Natural killer cell (primary cell): ENCODE measurements around the gene CEP112. TPM values are rescaled to one million over a fixed set of nuclear protein-coding genes. Genes with fewer than 3 reads are reported as not detected.

ENCODE experiments used
- ATAC-seq, 3 donors: fragments of 150-1000 bp in 2 of 3; fragments of 200-7000 bp in 1 of 3; cut with Tn5 transposase; 1 replicate in 1 of 3; 2 replicates in 2 of 3; pipeline ENCODE4 v1.10.0; 2021; ENCODE audit warnings: mild to moderate bottlenecking in 2 of 3, moderate library complexity in 2 of 3
- DNase-seq, 2 donors: peaks; one replicate each; pipeline versions ENCODE4 v3.0.0 to v3.0.0-alpha.2; 2013 to 2021; ENCODE audit warnings: mixed read lengths in 1 of 2
- H3K27ac ChIP-seq: one replicate; pipeline ENCODE4 v1.5.1; 2013; ENCODE audit warnings: mild to moderate bottlenecking, low read length
- H3K27me3 ChIP-seq: one replicate; pipeline ENCODE4 v1.6.1; 2013; ENCODE audit warnings: low read length; ENCODE audit not compliant: control insufficient read depth, insufficient read depth
- H3K36me3 ChIP-seq: one replicate; pipeline ENCODE4 v1.6.1; 2013; ENCODE audit warnings: low read length; ENCODE audit not compliant: control insufficient read depth, insufficient read depth
- H3K4me1 ChIP-seq: one replicate; pipeline ENCODE4 v1.6.1; 2013; ENCODE audit warnings: low read length; ENCODE audit not compliant: control insufficient read depth, insufficient read depth
- H3K4me3 ChIP-seq: one replicate; pipeline ENCODE4 v1.5.1; 2013; ENCODE audit warnings: low read length
- H3K9me3 ChIP-seq: one replicate; pipeline ENCODE4 v1.6.1; 2013; ENCODE audit warnings: low read length; ENCODE audit not compliant: control insufficient read depth, insufficient read depth
- H3K27ac Mint-ChIP-seq, 2 donors: one replicate each; pipeline ENCODE4 v1.8.0; 2022; ENCODE audit warnings: mild to moderate bottlenecking in 2 of 2, mixed read lengths in 2 of 2, moderate library complexity in 1 of 2
- H3K27me3 Mint-ChIP-seq, 2 donors: one replicate each; pipeline ENCODE4 v1.8.0; 2022; ENCODE audit warnings: low read depth in 2 of 2, mixed read lengths in 2 of 2
- H3K36me3 Mint-ChIP-seq: one replicate; pipeline ENCODE4 v1.8.0; 2022; ENCODE audit warnings: mixed read lengths
- H3K4me1 Mint-ChIP-seq, 2 donors: one replicate each; pipeline ENCODE4 v1.8.0; 2022; ENCODE audit warnings: mixed read lengths in 2 of 2
- H3K4me3 Mint-ChIP-seq: one replicate; pipeline ENCODE4 v1.8.0; 2022; ENCODE audit warnings: mild to moderate bottlenecking, moderate library complexity, mixed read lengths
- H3K9me3 Mint-ChIP-seq, 2 donors: one replicate each; pipeline ENCODE4 v1.8.0; 2022; ENCODE audit warnings: mixed read lengths in 2 of 2
- WGBS: methylation state at CpG from one replicate; pipeline ENCODE4 v1.1.7; 2013; ENCODE audit warnings: missing lambda C conversion rate; ENCODE audit not compliant: insufficient coverage; 5-methylcytosine and 5-hydroxymethylcytosine counted together
- intact Hi-C: fragments of 100-400 bp; cut with micrococcal nuclease; formaldehyde crosslinking; loops from one replicate; pipeline ENCODE4 v1.14.2; 2022
- total RNA-seq, 4 donors: library from RNA; stranded (reverse); fragments of 120-200 nt in 1 of 4; gene quantifications; one replicate each; pipeline versions ENCODE4 v1.2.3 to v1.2.4, GENCODE V29; 2013 to 2022
- TF ChIP-seq, protein P1 (sequence below): fragments of 200-600 bp; IDR thresholded peaks from one replicate; pipeline ENCODE4 v1.8.0; 2022; ENCODE audit warnings: antibody characterized with exemption

The CEP112 gene
- total RNA-seq, 3 donors from 2014 or later (not counting 1 experiment from before 2014, with no cell fraction given), result 0.60 to 1.1 (median 0.85) TPM

DNA sequence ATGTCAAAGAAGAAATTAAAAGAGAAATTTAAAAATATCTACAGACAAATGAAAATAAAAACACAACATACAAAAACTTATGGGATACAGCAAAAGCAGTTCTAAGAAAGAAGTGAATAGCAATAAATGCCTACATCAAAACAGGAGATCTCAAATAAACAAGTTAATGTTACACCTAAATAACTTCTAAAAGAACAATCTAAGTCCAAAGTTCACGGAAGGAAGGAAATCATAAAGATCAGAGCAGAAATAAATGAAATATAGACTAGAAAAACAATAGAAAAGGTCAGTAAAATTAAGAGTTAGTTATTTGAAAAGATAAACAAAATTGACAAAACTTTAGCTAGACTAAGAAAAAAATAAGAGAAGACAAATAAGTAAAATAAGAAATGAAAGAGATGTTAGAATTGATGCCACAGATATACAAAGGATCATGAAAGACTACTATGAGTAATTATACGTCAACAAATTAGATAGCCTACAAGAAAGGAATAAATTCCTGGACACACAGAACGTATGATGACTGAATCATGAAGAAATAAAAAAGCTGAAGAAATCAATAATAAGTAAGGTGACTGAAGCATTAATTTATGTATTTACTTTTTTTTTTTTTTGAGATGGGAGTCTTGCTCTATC lies 100.4 kb downstream of the CEP112 start:
- DNase-seq (no peak), ATAC-seq (no peak)
- Mint-ChIP-seq H3K9me3 (peaks cover 0 to 3% of the 10 kb centered on the region in 2 donors), H3K4me3 (no peak overlapping the region), H3K27me3 (peaks cover 3 to 6% of the 10 kb centered on the region in 2 donors), H3K4me1 (no peaks in the 10 kb centered on the region), H3K36me3 (peaks cover 8% of the 10 kb centered on the region), H3K27ac (no peak overlapping the region)
- peaks cover 3% of the 10 kb centered on the region for H3K9me3 ChIP-seq
- no peaks in the 10 kb centered on the region for H3K27me3 ChIP-seq
- H3K4me3 ChIP-seq, result no peak overlapping the region
- no peak overlapping the region for H3K27ac ChIP-seq
- 100% methylated on average over 1 of the region's 3 CpGs for WGBS
- H3K36me3 ChIP-seq, result no peaks in the 10 kb centered on the region
- TF ChIP-seq, protein P1, sequence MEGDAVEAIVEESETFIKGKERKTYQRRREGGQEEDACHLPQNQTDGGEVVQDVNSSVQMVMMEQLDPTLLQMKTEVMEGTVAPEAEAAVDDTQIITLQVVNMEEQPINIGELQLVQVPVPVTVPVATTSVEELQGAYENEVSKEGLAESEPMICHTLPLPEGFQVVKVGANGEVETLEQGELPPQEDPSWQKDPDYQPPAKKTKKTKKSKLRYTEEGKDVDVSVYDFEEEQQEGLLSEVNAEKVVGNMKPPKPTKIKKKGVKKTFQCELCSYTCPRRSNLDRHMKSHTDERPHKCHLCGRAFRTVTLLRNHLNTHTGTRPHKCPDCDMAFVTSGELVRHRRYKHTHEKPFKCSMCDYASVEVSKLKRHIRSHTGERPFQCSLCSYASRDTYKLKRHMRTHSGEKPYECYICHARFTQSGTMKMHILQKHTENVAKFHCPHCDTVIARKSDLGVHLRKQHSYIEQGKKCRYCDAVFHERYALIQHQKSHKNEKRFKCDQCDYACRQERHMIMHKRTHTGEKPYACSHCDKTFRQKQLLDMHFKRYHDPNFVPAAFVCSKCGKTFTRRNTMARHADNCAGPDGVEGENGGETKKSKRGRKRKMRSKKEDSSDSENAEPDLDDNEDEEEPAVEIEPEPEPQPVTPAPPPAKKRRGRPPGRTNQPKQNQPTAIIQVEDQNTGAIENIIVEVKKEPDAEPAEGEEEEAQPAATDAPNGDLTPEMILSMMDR, result no peak
- intact Hi-C loops, result no loop called here
- H3K4me1 ChIP-seq, result no peaks in the 10 kb centered on the region

- intact Hi-C loops, result no loop called here
- no CpG with 5 or more reads among the region's 1 CpG for WGBS
- H3K4me1 Mint-ChIP-seq, result no peaks in the 10 kb centered on the region
Measured at GRCh38 chr17:66089764-66090163, 102.2 kb downstream of the CEP112 start.

GRCh38 chr17:66088173-66088572 lies 103.8 kb downstream of the CEP112 start:
- peaks cover 0 to 3% of the 10 kb centered on the region in 2 donors for H3K9me3 Mint-ChIP-seq
- Histone ChIP-seq H3K4me3 (no peak overlapping the region), H3K4me1 (no peaks in the 10 kb centered on the region), H3K36me3 (no peaks in the 10 kb centered on the region), H3K27ac (no peak overlapping the region), H3K9me3 (peaks cover 3% of the 10 kb centered on the region), H3K27me3 (no peaks in the 10 kb centered on the region)
- intact Hi-C loops, result no loop called here
- H3K27ac Mint-ChIP-seq, result no peak overlapping the region
- no peak overlapping the region for H3K4me3 Mint-ChIP-seq
- DNase-seq (no peak), ATAC-seq (no peak)
- TF ChIP-seq, protein P1, result no peak
- H3K4me1 Mint-ChIP-seq, result no peaks in the 10 kb centered on the region
- peaks cover 8% of the 10 kb centered on the region for H3K36me3 Mint-ChIP-seq
- WGBS, result 93% methylated on average over 4 of the region's 4 CpGs
- peaks cover 3 to 6% of the 10 kb centered on the region in 2 donors for H3K27me3 Mint-ChIP-seq

More at GRCh38 chr17:66089764-66090163, 102.2 kb downstream of the CEP112 start:
- Mint-ChIP-seq H3K36me3 (peaks cover 8% of the 10 kb centered on the region), H3K27ac (no peak overlapping the region), H3K4me3 (no peak overlapping the region), H3K27me3 (peaks cover 3 to 6% of the 10 kb centered on the region in 2 donors), H3K9me3 (peaks cover 0 to 3% of the 10 kb centered on the region in 2 donors)
- Histone ChIP-seq H3K36me3 (no peaks in the 10 kb centered on the region), H3K4me3 (no peak overlapping the region), H3K9me3 (peaks cover 3% of the 10 kb centered on the region), H3K4me1 (no peaks in the 10 kb centered on the region), H3K27me3 (no peaks in the 10 kb centered on the region), H3K27ac (no peak overlapping the region)
- ATAC-seq, result no peak
- no peak for DNase-seq
- TF ChIP-seq, protein P1, result no peak

- peaks cover 3% of the 10 kb centered on the region for H3K9me3 ChIP-seq
- no peaks in the 10 kb centered on the region for H3K4me1 ChIP-seq
- ATAC-seq (no peak), DNase-seq (no peak)
- Mint-ChIP-seq H3K36me3 (peaks cover 8% of the 10 kb centered on the region), H3K27me3 (peaks cover 3 to 6% of the 10 kb centered on the region in 2 donors), H3K9me3 (peaks cover 0 to 3% of the 10 kb centered on the region in 2 donors), H3K4me1 (no peaks in the 10 kb centered on the region), H3K4me3 (no peak overlapping the region), H3K27ac (no peak overlapping the region)
- H3K27me3 ChIP-seq, result no peaks in the 10 kb centered on the region
- no peaks in the 10 kb centered on the region for H3K36me3 ChIP-seq
- H3K4me3 ChIP-seq, result no peak overlapping the region
- H3K27ac ChIP-seq, result no peak overlapping the region
- intact Hi-C loops, result no loop called here
- TF ChIP-seq, protein P1, result no peak
Measured at GRCh38 chr17:66087073-66087472, 104.9 kb downstream of the CEP112 start.
